Mesothelial cell of epicardium (in vitro differentiated cells): ENCODE measurements around the gene PTPN21. TPM values are rescaled to one million over a fixed set of nuclear protein-coding genes. Genes with fewer than 3 reads are reported as not detected.

Experiments
- DNase-seq, 2 experiments: peaks; one replicate each; pipeline ENCODE4 v3.0.0; 2021; ENCODE audit warnings: low spot score in 2 of 2; ENCODE audit not compliant: unreplicated experiment in 2 of 2
- H3K27ac Mint-ChIP-seq: 2 replicates; pipeline ENCODE4 v1.8.0; 2021; ENCODE audit warnings: mixed read lengths
- H3K27me3 Mint-ChIP-seq: 2 replicates; pipeline ENCODE4 v1.8.0; 2021; ENCODE audit warnings: low read depth, mixed read lengths
- H3K36me3 Mint-ChIP-seq: 2 replicates; pipeline ENCODE4 v1.8.0; 2021; ENCODE audit warnings: mixed read lengths
- H3K4me1 Mint-ChIP-seq: 2 replicates; pipeline ENCODE4 v1.8.0; 2021; ENCODE audit warnings: mixed read lengths
- H3K4me3 Mint-ChIP-seq: 2 replicates; pipeline ENCODE4 v1.8.0; 2021; ENCODE audit warnings: mild to moderate bottlenecking, moderate library complexity, mixed read lengths
- H3K9me3 Mint-ChIP-seq: 2 replicates; pipeline ENCODE4 v1.8.0; 2021; ENCODE audit warnings: mixed read lengths
- CTCF ChIP-seq: fragments of 200-600 bp; sonication (generic); IDR thresholded peaks from one replicate; pipeline ENCODE4 v1.5.0; 2021; ENCODE audit warnings: antibody characterized with exemption; ENCODE audit not compliant: unreplicated experiment
- total RNA-seq: library from RNA; stranded (reverse); gene quantifications from 3 replicates; pipeline ENCODE4 v1.2.1, GENCODE V29; 2021

PTPN21 gene
- total RNA-seq, 1 donor from 2014 or later: 34.0 TPM

GRCh38 chr14:88488081-88488480, 66.7 kb downstream of the PTPN21 start:
- Mint-ChIP-seq H3K27me3 (no peaks in the 10 kb centered on the region), H3K36me3 (peaks cover 7% of the 10 kb centered on the region), H3K9me3 (no peaks in the 10 kb centered on the region), H3K27ac (no peak overlapping the region), H3K4me3 (no peak overlapping the region), H3K4me1 (peaks cover 4% of the 10 kb centered on the region)
- TF ChIP-seq CTCF: no peak
- DNase-seq: no peak

- peaks cover 4% of the 10 kb centered on the region for H3K4me1 Mint-ChIP-seq
- no peak overlapping the region for H3K4me3 Mint-ChIP-seq
- peaks cover 30% of the 10 kb centered on the region for H3K36me3 Mint-ChIP-seq
- no peaks in the 10 kb centered on the region for H3K27me3 Mint-ChIP-seq
- DNase-seq: no peak
- no peak overlapping the region for H3K27ac Mint-ChIP-seq
- TF ChIP-seq CTCF: no peak
- no peaks in the 10 kb centered on the region for H3K9me3 Mint-ChIP-seq
These were observed 72.3 kb downstream of the PTPN21 start for GRCh38 chr14:88482524-88482923.

- H3K4me1 Mint-ChIP-seq: peaks cover 4% of the 10 kb centered on the region
- H3K27me3 Mint-ChIP-seq: no peaks in the 10 kb centered on the region
- H3K27ac Mint-ChIP-seq: no peak overlapping the region
- H3K4me3 Mint-ChIP-seq: no peak overlapping the region
- H3K36me3 Mint-ChIP-seq: peaks cover 36% of the 10 kb centered on the region
- no peak for TF ChIP-seq CTCF
- no peaks in the 10 kb centered on the region for H3K9me3 Mint-ChIP-seq
- no peak for DNase-seq
These were observed 73.0 kb downstream of the PTPN21 start for GRCh38 chr14:88481794-88482193.

- no peak overlapping the region for H3K4me3 Mint-ChIP-seq
- H3K27me3 Mint-ChIP-seq: no peaks in the 10 kb centered on the region
- H3K27ac Mint-ChIP-seq: no peak overlapping the region
- DNase-seq: no peak
- peaks cover 4% of the 10 kb centered on the region for H3K4me1 Mint-ChIP-seq
- no peaks in the 10 kb centered on the region for H3K9me3 Mint-ChIP-seq
- no peak for TF ChIP-seq CTCF
- peaks cover 43% of the 10 kb centered on the region for H3K36me3 Mint-ChIP-seq
These were observed 73.7 kb downstream of the PTPN21 start for GRCh38 chr14:88481059-88481458.

GRCh38 chr14:88479574-88479987, 75.2 kb downstream of the PTPN21 start:
- Mint-ChIP-seq H3K4me1 (no peaks in the 10 kb centered on the region), H3K36me3 (peaks cover 51% of the 10 kb centered on the region), H3K4me3 (no peak overlapping the region), H3K27ac (no peak overlapping the region), H3K9me3 (peaks cover 3% of the 10 kb centered on the region), H3K27me3 (no peaks in the 10 kb centered on the region)
- no peak for TF ChIP-seq CTCF
- DNase-seq: no peak

GRCh38 chr14:88478931-88479330, 75.9 kb downstream of the PTPN21 start:
- H3K4me3 Mint-ChIP-seq: no peak overlapping the region
- H3K36me3 Mint-ChIP-seq: peaks cover 53% of the 10 kb centered on the region
- H3K27me3 Mint-ChIP-seq: no peaks in the 10 kb centered on the region
- no peak for DNase-seq
- no peak for TF ChIP-seq CTCF
- peaks cover 3% of the 10 kb centered on the region for H3K9me3 Mint-ChIP-seq
- H3K27ac Mint-ChIP-seq: no peak overlapping the region
- H3K4me1 Mint-ChIP-seq: no peaks in the 10 kb centered on the region
